Measurements from ENCODE around the gene ENAH. TPM values are rescaled to one million over a fixed set of nuclear protein-coding genes. Genes with fewer than 3 reads are reported as not detected.

Gene ENAH
- total and polyA plus RNA-seq, 9 of the 15 experiments (the other 6 are each of a cell fraction or from before 2014, with no cell fraction given): 0.03 to 1.2 (median 0.15) TPM

DNA sequence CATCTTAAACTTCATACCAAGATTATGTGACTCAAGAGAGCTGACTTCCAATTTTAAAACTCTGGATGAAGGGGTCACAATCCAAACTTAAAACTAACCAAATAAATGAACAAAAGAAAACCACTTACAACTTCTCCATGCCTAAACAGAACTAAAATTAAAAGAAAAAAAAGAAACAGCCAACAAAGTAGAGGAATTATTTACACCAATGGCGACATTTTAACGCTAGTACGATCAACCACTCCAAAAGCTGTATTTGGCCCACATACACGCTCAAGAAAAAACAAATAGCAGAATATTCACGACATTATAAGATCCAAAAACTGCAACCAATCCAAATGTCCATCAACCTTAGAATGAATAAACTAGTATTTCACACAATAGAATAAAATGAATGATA lies 42.4 kb downstream of the ENAH start:
- no peaks in the 10 kb centered on the region for H3K36me3 ChIP-seq (ENCODE audit: control insufficient read depth, insufficient read depth, low read length)
- BruUV-seq (replicated peaks): no TSS peak
- H2AFZ ChIP-seq (ENCODE audit: low read depth, low read length): no peak overlapping the region
- H4K20me1 ChIP-seq (replicated peaks; ENCODE audit: control insufficient read depth, insufficient read depth, low read length): no peaks in the 10 kb centered on the region
- ChIA-PET POLR2A (interaction anchor here (0.5 kb wide), 1 partner anchor 1088 kb away, joined by 3 read pairs; no protein-coding TSS in a partner anchor), CTCF (ENCODE audit: low intra/inter-chr PET ratio) (no interaction called here)
- no peaks in the 10 kb centered on the region for H3K9me1 ChIP-seq (ENCODE audit: control insufficient read depth, insufficient read depth, low read length)
- WGBS (ENCODE audit: insufficient coverage, low coverage, missing lambda C conversion rate): 14% methylated on average over 5 of the region's 5 CpGs
- ATAC-seq (no peak), FAIRE-seq (no peak), DNase-seq (ENCODE audit: extremely low read depth in 1 of 4, low spot score in 3 of 4) (no peak)
- no peak overlapping the region for H3K9ac ChIP-seq (ENCODE audit: insufficient read depth in 1 of 2, low read depth in 2 of 2, low read length in 2 of 2)
- intact Hi-C loops (cut with micrococcal nuclease): no loop called here
- H3K4me1 ChIP-seq (replicated peaks in 1 of 2; ENCODE audit: control insufficient read depth in 2 of 2, insufficient read depth in 2 of 2, low read length in 2 of 2): no peaks in the 10 kb centered on the region
- no peak for TF ChIP-seq SOX6 (IDR thresholded peaks at IDR 0.05)
- TF ChIP-seq SRSF7 (optimal IDR thresholded peaks at IDR 0.05; ENCODE audit: low read depth, low read length): no peak
- no peak for TF ChIP-seq PHB2 (IDR thresholded peaks at IDR 0.05; ENCODE audit: low read depth)
- no peak for TF ChIP-seq MAFG (tag; conservative IDR thresholded peaks at IDR 0.05)
- TF ChIP-seq KDM5B (IDR thresholded peaks at IDR 0.05; ENCODE audit: insufficient replicate concordance, low read depth, low read length): no peak
- no peak for TF ChIP-seq TEAD1 (CRISPR knock-in tag; IDR thresholded peaks at IDR 0.05)
- TF ChIP-seq FOS (IDR thresholded peaks at IDR 0.05; ENCODE audit: extremely low read depth, insufficient read length): no peak
- TF ChIP-seq PCBP1 (IDR thresholded peaks at IDR 0.05; ENCODE audit: low read depth, low read length, poor library complexity, severe bottlenecking): no peak
- no peak for TF ChIP-seq ZC3H8 (IDR thresholded peaks at IDR 0.05)
- TF ChIP-seq ZBTB1 (CRISPR knock-in tag; IDR thresholded peaks at IDR 0.05; ENCODE audit: borderline replicate concordance, low read depth): no peak
- H3K4me2 ChIP-seq (ENCODE audit: insufficient read depth, low read length): no peak overlapping the region
- H3K4me3 ChIP-seq: no peak overlapping the region
- no peak overlapping the region for H3K27ac ChIP-seq (ENCODE audit: extremely low read depth, low read depth, low read length)
- peaks cover 4 to 10% of the 10 kb centered on the region in 2 experiments; a peak in 4 of 5 replicates for H3K27me3 ChIP-seq (ENCODE audit: control insufficient read depth in 2 of 2, insufficient read depth in 2 of 2, low read length in 2 of 2)
- no peaks in the 10 kb centered on the region for H3K79me2 ChIP-seq (ENCODE audit: control insufficient read depth, insufficient read depth, low read length)
- in situ Hi-C loops (cut with MboI): no loop called here
- H3K9me3 ChIP-seq (replicated peaks; ENCODE audit: control insufficient read depth, insufficient read depth, low read depth, low read length): no peaks in the 10 kb centered on the region
